ENCODE data around the gene TSPAN9. TPM values are rescaled to one million over a fixed set of nuclear protein-coding genes. Genes with fewer than 3 reads are reported as not detected.

TSPAN9 gene
- total and polyA plus RNA-seq, 2 of the 4 experiments (the other 2 are of a cell fraction): 17.7 to 39.1 TPM

DNA sequence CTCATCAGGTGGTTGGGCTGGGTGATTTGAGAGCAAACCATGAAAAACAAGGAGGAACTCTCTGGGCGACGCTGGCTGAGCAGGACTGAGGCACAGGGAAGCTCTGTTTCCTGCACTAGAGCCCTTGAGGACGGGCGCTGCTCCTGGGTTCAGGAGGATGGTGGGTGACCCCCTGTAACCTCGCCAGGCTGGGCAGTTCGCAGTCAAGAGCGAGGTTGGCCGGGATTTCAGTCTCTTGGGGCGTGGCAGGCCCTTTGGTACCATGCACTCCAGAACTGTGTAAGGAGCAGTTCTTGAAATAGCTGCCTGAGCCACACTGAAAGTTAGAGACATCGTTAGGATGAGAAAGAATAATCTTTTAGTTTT, 202.2 kb downstream of the TSPAN9 start:
- ATAC-seq (ENCODE audit: low read depth): no peak
- no peak overlapping the region for H3K4ac ChIP-seq (ENCODE audit: low read depth, low read length)
- no peak for DNase-seq
- H3K9ac ChIP-seq (ENCODE audit: low read depth, low read length): no peak overlapping the region
- no peaks in the 10 kb centered on the region for H3K79me1 ChIP-seq (ENCODE audit: low read depth in 1 of 2, low read length in 2 of 2)
- H3K23ac ChIP-seq (ENCODE audit: low read depth, low read length): no peak overlapping the region
- ChIA-PET CTCF (interaction anchor here (0.5 kb wide), 1 partner anchor 1370 kb away, joined by 3 read pairs; no protein-coding TSS in a partner anchor), POLR2A (ENCODE audit: unreplicated experiment) (no interaction called here)
- H2AK9ac ChIP-seq (replicated peaks; ENCODE audit: low read depth, low read length, poor library complexity): no peak overlapping the region
- no peak overlapping the region for H2AFZ ChIP-seq (replicated peaks; ENCODE audit: low read length, poor library complexity)
- no peak overlapping the region for H3K4me3 ChIP-seq (ENCODE audit: insufficient read depth, low read depth, low read length)
- H2BK20ac ChIP-seq (ENCODE audit: low read depth, low read length): no peak overlapping the region
- no peak overlapping the region for H2BK120ac ChIP-seq (ENCODE audit: low read depth, low read length)
- no peak overlapping the region for H4K5ac ChIP-seq (ENCODE audit: low read depth, low read length)
- peaks cover 15% of the 10 kb centered on the region for H4K20me1 ChIP-seq (ENCODE audit: insufficient read depth, low read length)
- H3K36me3 ChIP-seq (ENCODE audit: control insufficient read depth, insufficient read depth, low read length): peaks cover 8% of the 10 kb centered on the region; the same call in 1 of the 2 replicates
- TF ChIP-seq BHLHE40 (IDR thresholded peaks at IDR 0.05; ENCODE audit: low read depth, low read length) (no peak), RAD21 (IDR thresholded peaks at IDR 0.05; ENCODE audit: low read length) (no peak), RFX5 (IDR thresholded peaks at IDR 0.05; ENCODE audit: low read depth, low read length) (no peak), CHD1 (IDR thresholded peaks at IDR 0.05; ENCODE audit: low read depth, low read length) (no peak), MAFK (IDR thresholded peaks at IDR 0.05; ENCODE audit: low read depth, low read length) (no peak), CEBPB (IDR thresholded peaks at IDR 0.05; ENCODE audit: low read depth, low read length) (no peak)
- TF ChIP-seq, protein P1, sequence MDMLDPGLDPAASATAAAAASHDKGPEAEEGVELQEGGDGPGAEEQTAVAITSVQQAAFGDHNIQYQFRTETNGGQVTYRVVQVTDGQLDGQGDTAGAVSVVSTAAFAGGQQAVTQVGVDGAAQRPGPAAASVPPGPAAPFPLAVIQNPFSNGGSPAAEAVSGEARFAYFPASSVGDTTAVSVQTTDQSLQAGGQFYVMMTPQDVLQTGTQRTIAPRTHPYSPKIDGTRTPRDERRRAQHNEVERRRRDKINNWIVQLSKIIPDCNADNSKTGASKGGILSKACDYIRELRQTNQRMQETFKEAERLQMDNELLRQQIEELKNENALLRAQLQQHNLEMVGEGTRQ (IDR thresholded peaks at IDR 0.05; ENCODE audit: low read depth, low read length): no peak
- H2BK15ac ChIP-seq (ENCODE audit: low read depth, low read length): no peak overlapping the region
- H3K4me2 ChIP-seq (ENCODE audit: low read depth, low read length): no peak overlapping the region
- H3K27ac ChIP-seq (ENCODE audit: insufficient read depth, low read length): no peak overlapping the region
- H3K18ac ChIP-seq (ENCODE audit: low read depth, low read length): no peak overlapping the region
- in situ Hi-C loops (cut with MboI; ENCODE audit: low sequenced_read_pairs): loop anchor here (5.0 kb wide), 1 partner anchor 202 kb away; the partner anchor contains the start of gene TSPAN9
- H3K9me3 ChIP-seq (ENCODE audit: control insufficient read depth, insufficient read depth, low read length): no peaks in the 10 kb centered on the region
- dilution Hi-C loops (cut with HindIII; ENCODE audit: low sequenced_read_pairs, unreplicated experiment): no loop called here
- no peak overlapping the region for H4K91ac ChIP-seq (ENCODE audit: insufficient read depth, low read depth, low read length)
- no peak overlapping the region for H3K56ac ChIP-seq (ENCODE audit: extremely low read depth, insufficient read depth, low read length)
- peaks cover 3% of the 10 kb centered on the region; the same call in 1 of the 2 replicates for H3K9me1 ChIP-seq (ENCODE audit: insufficient read depth, low read length)
- WGBS, 2 experiments (ENCODE audit: extremely low coverage in 2 of 2, insufficient read length in 1 of 2): 92% methylated on average over 4 of the region's 10 CpGs; no CpG with 5 or more reads in 1 of the 2 experiments
- H4K8ac ChIP-seq (ENCODE audit: low read depth in 2 of 2, low read length in 2 of 2): no peak overlapping the region
- intact Hi-C loops (cut with micrococcal nuclease): loop anchor here (5.0 kb wide), 1 partner anchor 77 kb away; no protein-coding TSS in a partner anchor
- no peak overlapping the region for H3K14ac ChIP-seq (replicated peaks; ENCODE audit: low read depth, low read length)
- no peak overlapping the region for H2BK5ac ChIP-seq (ENCODE audit: low read depth, low read length, poor library complexity, severe bottlenecking)
- H3K4me1 ChIP-seq (ENCODE audit: control insufficient read depth, insufficient read depth, low read length): no peaks in the 10 kb centered on the region
- no peaks in the 10 kb centered on the region for H3K27me3 ChIP-seq (ENCODE audit: control insufficient read depth, insufficient read depth, low read length)
- H2AK5ac ChIP-seq (ENCODE audit: low read depth, low read length): no peak overlapping the region
- BruUV-seq (replicated peaks): no TSS peak
